ENCODE measurements around the gene CRAMP1. TPM values are rescaled to one million over a fixed set of nuclear protein-coding genes. Genes with fewer than 3 reads are reported as not detected.
A peak's percentile ranks its signal among the peaks of the same experiment; 100 is the strongest.

The CRAMP1 gene
- polyA plus RNA-seq, 1 of the 3 experiments (the other 2 are of a cell fraction): 9.5 TPM

DNA sequence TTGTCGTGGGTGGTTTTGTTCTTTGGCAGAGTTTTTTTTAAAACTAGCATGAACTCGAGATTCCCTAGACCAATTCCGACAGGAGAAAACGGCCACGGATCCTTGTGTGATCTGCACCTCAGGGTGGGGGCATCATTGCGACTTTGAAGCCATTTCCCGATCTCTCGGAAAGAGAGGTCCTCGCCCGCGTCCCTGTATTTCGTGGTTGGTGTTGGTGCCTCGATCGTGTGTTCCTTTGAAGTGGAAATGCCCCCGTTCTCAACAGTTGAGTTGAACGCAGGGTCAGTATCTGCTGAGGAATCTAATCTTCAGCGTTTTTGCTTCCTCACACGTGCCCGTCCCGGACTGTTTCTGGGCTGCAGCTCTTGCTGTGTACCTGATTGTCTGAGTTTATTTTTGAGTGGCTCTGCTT, 1.1 kb downstream of the CRAMP1 start:
- 5% methylated on average over 19 of the region's 20 CpGs for whole genome bisulfite sequencing (ENCODE audit: low lambda C conversion rate)
- Histone ChIP-seq H3K79me2 (ENCODE audit: insufficient read depth) (peaks cover 69% of the 10 kb centered on the region), H3K27ac (ENCODE audit: low read depth in 2 of 2, low read length in 1 of 2) (peak overlapping the region in 1 of 2 experiments; percentile 58; a peak in 1 of 4 replicates), H4K20me1 (ENCODE audit: insufficient read depth) (peaks cover 7% of the 10 kb centered on the region), H3F3A (replicated peaks; ENCODE audit: insufficient read depth) (peaks cover 21% of the 10 kb centered on the region), H3K9me2 (no peaks in the 10 kb centered on the region), H3K4me3 (ENCODE audit: low read depth in 2 of 2, low read length in 1 of 2) (peak overlapping the region; percentile 89 to 90), H3K9ac (peak overlapping the region; percentile 78), H3K4me2 (peak overlapping the region; percentile 99), H3K4me1 (ENCODE audit: control insufficient read depth in 1 of 2, insufficient read depth in 2 of 2, low read depth in 1 of 2, low read length in 1 of 2) (peaks cover 15 to 31% of the 10 kb centered on the region in 2 experiments; a peak in 2 of 4 replicates), H3K9me3 (no peaks in the 10 kb centered on the region), H2AFZ (ENCODE audit: low read depth) (no peak overlapping the region), H3K27me3 (ENCODE audit: insufficient read depth) (no peaks in the 10 kb centered on the region), H3K36me3 (replicated peaks in 1 of 2; ENCODE audit: control insufficient read depth in 1 of 2, insufficient read depth in 2 of 2, low read length in 1 of 2) (peaks cover 9 to 20% of the 10 kb centered on the region in 2 experiments)
- no peak for TF ChIP-seq FOXM1 (IDR thresholded peaks at IDR 0.05; ENCODE audit: low read depth)
- no peak for TF ChIP-seq NRF1 (IDR thresholded peaks at IDR 0.05; ENCODE audit: low read depth, low read length)
- no peak for DNase-seq
- ChIA-PET POLR2A (no interaction called here), CTCF (no interaction called here)

DNA sequence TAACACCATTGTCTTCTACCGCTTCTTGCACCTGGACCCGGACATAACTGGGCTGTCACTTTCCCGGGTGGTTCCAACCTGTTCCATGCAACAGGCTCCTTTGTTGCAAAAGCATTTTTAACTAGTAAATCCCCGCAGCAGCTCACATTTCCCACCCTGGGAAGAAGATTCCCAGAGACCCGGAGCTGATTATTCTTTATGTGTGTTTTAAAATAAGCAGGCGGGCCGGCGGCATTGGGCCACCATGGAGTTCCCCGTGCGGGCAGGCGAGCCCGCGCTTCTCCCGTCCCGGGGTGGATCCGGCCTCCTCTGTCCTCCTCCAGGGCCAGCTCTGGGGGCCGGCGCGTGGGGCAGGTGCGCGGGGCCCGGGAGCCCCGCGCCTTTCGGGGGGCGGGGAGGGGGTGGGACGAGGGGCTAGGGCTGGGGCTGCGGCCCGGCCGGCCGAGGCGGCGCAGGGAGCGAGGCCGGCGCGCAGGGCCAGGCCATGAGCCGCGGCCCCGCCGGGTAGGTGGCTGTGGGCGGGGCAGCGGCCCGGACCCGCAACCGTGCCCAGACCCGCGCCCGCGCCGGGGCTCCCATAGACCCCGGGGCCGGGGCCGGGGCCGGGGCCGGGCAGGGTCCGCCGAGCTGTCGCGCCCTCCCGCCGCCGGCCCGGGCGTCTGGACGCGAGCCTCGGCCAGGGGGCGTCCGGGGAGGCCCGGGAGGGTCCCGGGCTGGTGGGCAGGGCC, 1.7 kb downstream of the CRAMP1 start:
- POLR2A ChIA-PET: no interaction called here

DNA sequence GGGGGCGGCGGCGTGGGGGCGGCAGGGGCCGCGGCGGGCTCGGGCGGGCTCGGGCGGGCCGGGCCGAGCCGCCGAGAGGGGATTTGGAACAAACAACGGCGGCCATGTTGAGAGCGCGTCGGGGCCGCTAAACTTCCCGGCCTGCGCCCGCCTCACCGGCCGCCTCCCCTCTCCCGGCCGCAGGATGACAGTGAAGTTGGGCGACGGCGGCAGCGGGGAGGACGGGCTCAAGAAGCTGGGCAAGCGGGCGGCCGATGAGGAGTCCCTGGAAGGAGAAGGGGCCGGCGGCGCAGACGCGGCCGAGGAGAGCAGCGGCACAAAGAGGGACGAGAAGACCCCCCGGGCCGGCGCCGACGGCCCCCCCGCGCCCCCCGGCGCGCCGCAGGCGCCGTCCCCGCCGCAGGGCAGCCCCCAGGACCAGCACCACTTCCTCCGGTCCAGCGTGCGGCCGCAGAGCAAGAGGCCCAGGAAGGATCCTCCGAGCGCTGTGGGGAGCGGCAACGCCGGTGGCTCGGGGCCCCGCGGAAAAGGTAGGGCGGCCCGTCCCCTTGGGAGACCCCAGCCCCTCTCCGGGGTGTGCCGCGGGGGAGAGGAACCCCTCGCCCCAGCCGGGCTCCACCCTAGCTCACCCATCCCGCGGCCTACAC, 2.4 kb downstream of the CRAMP1 start:
- POLR2A ChIA-PET: no interaction called here
- 0 out of 2 replicates have a peak overlapping the region, but pooled peaks have one; percentile 29 for H2AFZ ChIP-seq (ENCODE audit: low read depth)
- 15% methylated on average over 7 of the region's 80 CpGs for WGBS (ENCODE audit: low lambda C conversion rate)

More for the DNA sequence above, 1.7 kb downstream of the CRAMP1 start:
- Histone ChIP-seq H3K27ac (ENCODE audit: low read depth in 2 of 2, low read length in 1 of 2) (no peak overlapping the region; a peak in 1 of 4 replicates), H3K9ac (peak overlapping the region; percentile 78), H3K9me3 (no peaks in the 10 kb centered on the region), H2AFZ (ENCODE audit: low read depth) (no peak overlapping the region), H3K4me3 (ENCODE audit: low read depth in 2 of 2, low read length in 1 of 2) (peak overlapping the region; percentile 89 to 90), H4K20me1 (ENCODE audit: insufficient read depth) (peaks cover 7% of the 10 kb centered on the region), H3K4me2 (peak overlapping the region; percentile 99), H3F3A (replicated peaks; ENCODE audit: insufficient read depth) (peaks cover 21% of the 10 kb centered on the region), H3K36me3 (replicated peaks in 1 of 2; ENCODE audit: control insufficient read depth in 1 of 2, insufficient read depth in 2 of 2, low read length in 1 of 2) (peaks cover 9 to 25% of the 10 kb centered on the region in 2 experiments), H3K79me2 (ENCODE audit: insufficient read depth) (peaks cover 71% of the 10 kb centered on the region), H3K9me2 (no peaks in the 10 kb centered on the region), H3K27me3 (ENCODE audit: insufficient read depth) (no peaks in the 10 kb centered on the region), H3K4me1 (ENCODE audit: control insufficient read depth in 1 of 2, insufficient read depth in 2 of 2, low read depth in 1 of 2, low read length in 1 of 2) (peaks cover 15 to 31% of the 10 kb centered on the region in 2 experiments; a peak in 2 of 4 replicates)
- under 1% methylated on average over 8 of the region's 72 CpGs for WGBS (ENCODE audit: low lambda C conversion rate)
- DNase-seq: peak; percentile 73
- TF ChIP-seq TEAD4 (IDR thresholded peaks at IDR 0.05; ENCODE audit: borderline replicate concordance, insufficient read depth) (no peak), SMC3 (IDR thresholded peaks at IDR 0.05; ENCODE audit: low read depth, low read length) (no peak), GABPA (IDR thresholded peaks at IDR 0.05; ENCODE audit: low read depth) (no peak), GATA2 (CRISPR knock-in tag; IDR thresholded peaks at IDR 0.05) (no peak), FOSL2 (IDR thresholded peaks at IDR 0.05; ENCODE audit: borderline replicate concordance, low read depth) (no peak)
- CTCF ChIA-PET: no interaction called here

More for the DNA sequence above, 2.4 kb downstream of the CRAMP1 start:
- peaks cover 15 to 26% of the 10 kb centered on the region in 2 experiments; a peak in 2 of 4 replicates for H3K4me1 ChIP-seq (ENCODE audit: control insufficient read depth in 1 of 2, insufficient read depth in 2 of 2, low read depth in 1 of 2, low read length in 1 of 2)
- H3K4me2 ChIP-seq: peak overlapping the region; percentile 94
- peaks cover 21% of the 10 kb centered on the region for H3F3A ChIP-seq (replicated peaks; ENCODE audit: insufficient read depth)
- peaks cover 7% of the 10 kb centered on the region for H4K20me1 ChIP-seq (ENCODE audit: insufficient read depth)
- no peaks in the 10 kb centered on the region for H3K9me2 ChIP-seq
- H3K27ac ChIP-seq (ENCODE audit: low read depth in 2 of 2, low read length in 1 of 2): peak overlapping the region in 1 of 2 experiments; percentile 34; a peak in 1 of 4 replicates
- peak overlapping the region; percentile 74 to 89 for H3K4me3 ChIP-seq (ENCODE audit: low read depth in 2 of 2, low read length in 1 of 2)
- peaks cover 71% of the 10 kb centered on the region for H3K79me2 ChIP-seq (ENCODE audit: insufficient read depth)
- CTCF ChIA-PET: interaction anchor here (1.2 kb wide), 1 partner anchor 91 kb away, joined by 7 read pairs; the partner anchor contains the start of gene MAPK8IP3
- H3K9ac ChIP-seq: peak overlapping the region; percentile 71
- DNase-seq: peak; percentile 83
- H3K36me3 ChIP-seq (replicated peaks in 1 of 2; ENCODE audit: control insufficient read depth in 1 of 2, insufficient read depth in 2 of 2, low read length in 1 of 2): peaks cover 11 to 25% of the 10 kb centered on the region in 2 experiments
- H3K9me3 ChIP-seq: no peaks in the 10 kb centered on the region
- H3K27me3 ChIP-seq (ENCODE audit: insufficient read depth): no peaks in the 10 kb centered on the region
- no peak for TF ChIP-seq RFX5 (IDR thresholded peaks at IDR 0.05; ENCODE audit: low read length)
- no peak for TF ChIP-seq CHD2 (IDR thresholded peaks at IDR 0.05; ENCODE audit: low read length, partially characterized antibody)
- TF ChIP-seq, protein P1, sequence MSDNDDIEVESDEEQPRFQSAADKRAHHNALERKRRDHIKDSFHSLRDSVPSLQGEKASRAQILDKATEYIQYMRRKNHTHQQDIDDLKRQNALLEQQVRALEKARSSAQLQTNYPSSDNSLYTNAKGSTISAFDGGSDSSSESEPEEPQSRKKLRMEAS (IDR thresholded peaks at IDR 0.05; ENCODE audit: low read depth): peak; percentile 16; the same call in 1 of the 2 replicates
- TF ChIP-seq YY1 (IDR thresholded peaks at IDR 0.05; ENCODE audit: low read depth): peak; percentile 78

Measured in SK-N-SH (cell line).